ENCODE data around the gene APOL6.
"Not testable (repeated sequence)": the region's sequence is repeated elsewhere in the genome, so short reads cannot be mapped to it uniquely, and the experiment has no call there.

APOL6 gene

GRCh38 chr22:35681454-35682052 is 33.3 kb downstream of the APOL6 start:
- DNase-seq = no peak

- no peak for DNase-seq
Observed at GRCh38 chr22:35683560-35683959, 35.3 kb downstream of the APOL6 start.

GRCh38 chr22:35684270-35684700 is 36.0 kb downstream of the APOL6 start:
- DNase-seq = no peak

GRCh38 chr22:35684732-35685131 is 36.5 kb downstream of the APOL6 start:
- no peak for DNase-seq

- DNase-seq = no peak
Observed at GRCh38 chr22:35685731-35686130, 37.5 kb downstream of the APOL6 start.

- DNase-seq = no peak
Observed at GRCh38 chr22:35686298-35686697, 38.1 kb downstream of the APOL6 start.

- no peak for DNase-seq
Observed at GRCh38 chr22:35687461-35687860, 39.2 kb downstream of the APOL6 start.

- no peak for DNase-seq
Observed at GRCh38 chr22:35688913-35689675, 40.8 kb downstream of the APOL6 start.

- DNase-seq = no peak
Observed at GRCh38 chr22:35690001-35690400, 41.8 kb downstream of the APOL6 start.

GRCh38 chr22:35695202-35695601 is 47.0 kb downstream of the APOL6 start:
- DNase-seq = no peak

GRCh38 chr22:35697142-35697541 is 48.9 kb downstream of the APOL6 start:
- no peak for DNase-seq

- not testable (repeated sequence) for DNase-seq
Observed at GRCh38 chr22:35699852-35700251, 51.6 kb downstream of the APOL6 start.

GRCh38 chr22:35703861-35704584 is 55.8 kb downstream of the APOL6 start:
- DNase-seq = no peak

GRCh38 chr22:35705141-35705540 is 56.9 kb downstream of the APOL6 start:
- no peak for DNase-seq

- DNase-seq = no peak
Observed at GRCh38 chr22:35708453-35708852, 60.2 kb downstream of the APOL6 start.

GRCh38 chr22:35708917-35709316 is 60.7 kb downstream of the APOL6 start:
- no peak for DNase-seq

GRCh38 chr22:35711336-35711735 is 63.1 kb downstream of the APOL6 start:
- DNase-seq = no peak

GRCh38 chr22:35712672-35713071 is 64.4 kb downstream of the APOL6 start:
- no peak for DNase-seq

- no peak for DNase-seq
Observed at GRCh38 chr22:35717572-35717971, 69.3 kb downstream of the APOL6 start, which contains the start of gene APOL5. APOL5 (plus strand) TSS chr22:35717872; CDS start chr22:35717872, 0 bp downstream.
